K562 (cell line): ENCODE results near the gene LTO1. TPM values are rescaled to one million over a fixed set of nuclear protein-coding genes. Genes with fewer than 3 reads are reported as not detected.

Experiments used
- ATAC-seq: fragments of 200-7000 bp; cut with Tn5 transposase; 3 replicates; pipeline ENCODE4 v1.9.1; 2020; ENCODE audit warnings: moderate library complexity
- BruUV-seq: library from RNA; stranded (reverse); fragments of 400-500 nt; replicated peaks from 2 replicates; lab custom pipeline; 2021; lab: Mats Ljungman, UMichigan
- CTCF ChIA-PET: fragments of 300-600 bp; formaldehyde crosslinking; extraction: SDS; loops from one replicate; lab custom pipeline; 2021; ENCODE audit warnings: low intra/inter-chr PET ratio; lab: Yijun Ruan, JAX
- POLR2A ChIA-PET: fragments of 300-600, 350-650 bp; sonication (Branson Sonifier 250); formaldehyde crosslinking; extraction: SDS; loops from one replicate; lab custom pipeline; 2021; ENCODE audit warnings: antibody characterized with exemption, inconsistent platforms; lab: Yijun Ruan, JAX
- DNase-seq, 4 experiments: peaks; one replicate each; pipeline versions ENCODE4 v3.0.0 to v3.0.0-alpha.2; 2011 to 2018; ENCODE audit warnings: low spot score in 3 of 4, mixed read lengths in 3 of 4; ENCODE audit errors: extremely low read depth in 1 of 4
- FAIRE-seq: peaks from 2 replicates; lab custom pipeline; 2011; peaks lifted over from hg19 to GRCh38; lab: Jason Lieb, UNC
- H2AFZ ChIP-seq: 2 replicates; pipeline ENCODE4 v1.6.0; 2011; ENCODE audit warnings: low read depth, low read length, control low read depth, inconsistent platforms
- H3K27ac ChIP-seq: fragments of 200-600 bp; 3 replicates; pipeline ENCODE4 v1.8.0; 2011; ENCODE audit warnings: low read depth, mild to moderate bottlenecking, control low read depth, inconsistent platforms, low read length, moderate library complexity, mixed read lengths; ENCODE audit errors: extremely low read depth
- H3K27me3 ChIP-seq, 2 experiments: fragments of 300-600 bp in 1 of 2; 2 replicates in 1 of 2; 3 replicates in 1 of 2; pipeline versions ENCODE4 v1.6.0 to v1.8.0; 2011; ENCODE audit warnings: inconsistent platforms in 2 of 2, low read length in 2 of 2, mild to moderate bottlenecking in 1 of 2, mixed read lengths in 1 of 2, moderate library complexity in 1 of 2; ENCODE audit not compliant: control insufficient read depth in 2 of 2, insufficient read depth in 2 of 2
- H3K36me3 ChIP-seq: fragments of 300-600 bp; 3 replicates; pipeline ENCODE4 v1.8.0; 2011; ENCODE audit warnings: mild to moderate bottlenecking, low read length, inconsistent platforms; ENCODE audit not compliant: control insufficient read depth, insufficient read depth
- H3K4me1 ChIP-seq, 2 experiments: fragments of 200-600 bp in 1 of 2; replicated peaks in 1 of 2; 2 replicates in 1 of 2; 3 replicates in 1 of 2; pipeline versions ENCODE4 v1.5.1 to v1.8.0; 2011; ENCODE audit warnings: inconsistent platforms in 2 of 2, low read length in 2 of 2, mild to moderate bottlenecking in 1 of 2, mixed read lengths in 1 of 2, moderate library complexity in 1 of 2; ENCODE audit not compliant: control insufficient read depth in 2 of 2, insufficient read depth in 2 of 2
- H3K4me2 ChIP-seq: 2 replicates; pipeline ENCODE4 v1.6.1; 2011; ENCODE audit warnings: low read length, control low read depth, inconsistent platforms, mixed read lengths; ENCODE audit not compliant: insufficient read depth
- H3K4me3 ChIP-seq: fragments of 200-600 bp; sonication (generic), shearing (Covaris generic); 2 replicates; pipeline ENCODE4 v1.5.1; 2016; ENCODE audit warnings: control low read depth, inconsistent platforms
- H3K79me2 ChIP-seq: fragments of 200-600 bp; 3 replicates; pipeline ENCODE4 v1.8.0; 2011; ENCODE audit warnings: low read length, inconsistent platforms; ENCODE audit not compliant: control insufficient read depth, insufficient read depth
- H3K9ac ChIP-seq, 2 experiments: 2 replicates each; pipeline versions ENCODE4 v1.6.0 to v1.6.1; 2011; ENCODE audit warnings: low read depth in 2 of 2, low read length in 2 of 2, control low read depth in 1 of 2, inconsistent platforms in 1 of 2, mild to moderate bottlenecking in 1 of 2, mixed read lengths in 1 of 2; ENCODE audit not compliant: insufficient read depth in 1 of 2
- H3K9me1 ChIP-seq: one replicate; pipeline ENCODE4 v1.6.0; 2011; ENCODE audit warnings: inconsistent platforms, mild to moderate bottlenecking, low read length, moderate library complexity; ENCODE audit not compliant: control insufficient read depth, insufficient read depth
- H3K9me3 ChIP-seq: replicated peaks from 2 replicates; pipeline ENCODE4 v1.5.1; 2011; ENCODE audit warnings: low read depth, low read length, inconsistent platforms; ENCODE audit not compliant: control insufficient read depth, insufficient read depth
- H4K20me1 ChIP-seq: replicated peaks from 2 replicates; pipeline ENCODE4 v1.6.1; 2011; ENCODE audit warnings: low read length, inconsistent platforms, mixed read lengths; ENCODE audit not compliant: control insufficient read depth, insufficient read depth
- BCOR ChIP-seq: fragments of 450-650 bp; IDR thresholded peaks from 2 replicates; pipeline ENCODE4 v1.6.1; 2016
- FOXK1 ChIP-seq: sonication (generic); formaldehyde crosslinking; IDR thresholded peaks from 2 replicates; pipeline ENCODE4 v1.8.0; 2022; ENCODE audit warnings: missing genetic modification reagents, mild to moderate bottlenecking, borderline replicate concordance
- HMG20B ChIP-seq: fragments of 250-450 bp; sonication (Bioruptor Pico); IDR thresholded peaks from 2 replicates; pipeline ENCODE4 v1.5.0; 2021; ENCODE audit warnings: mild to moderate bottlenecking
- ILK ChIP-seq: fragments of 450-650 bp; IDR thresholded peaks from 2 replicates; pipeline ENCODE4 v1.6.1; 2016; ENCODE audit warnings: missing genetic modification characterization, low read depth, mild to moderate bottlenecking, missing compliant biosample characterization, moderate library complexity, borderline replicate concordance
- KAT7 ChIP-seq: sonication (generic); formaldehyde crosslinking; IDR thresholded peaks from 2 replicates; pipeline ENCODE4 v1.8.0; 2022; ENCODE audit warnings: missing genetic modification reagents, mild to moderate bottlenecking, borderline replicate concordance
- MAFK ChIP-seq: IDR thresholded peaks from 2 replicates; pipeline ENCODE4 v1.6.1; 2011; ENCODE audit warnings: low read length, improper control_type of control experiment
- POLR2H ChIP-seq: IDR thresholded peaks from 2 replicates; pipeline ENCODE4 v1.6.1; 2016; ENCODE audit warnings: missing genetic modification characterization, low read depth, mild to moderate bottlenecking, control low read depth, missing compliant biosample characterization, moderate library complexity
- RAD21 ChIP-seq, 2 experiments: fragments of 250-450 bp in 1 of 2; fragments of 450-650 bp in 1 of 2; sonication (Bioruptor Pico) in 1 of 2; formaldehyde crosslinking in 1 of 2; IDR thresholded peaks in 1 of 2; conservative IDR thresholded peaks in 1 of 2; 2 replicates each; pipeline versions ENCODE4 v1.4.0 to v1.8.0; 2020 to 2022; ENCODE audit warnings: mild to moderate bottlenecking in 2 of 2, moderate library complexity in 1 of 2
- RBM14 ChIP-seq: fragments of 200-400 bp; formaldehyde crosslinking; IDR thresholded peaks from 2 replicates; pipeline ENCODE4 v1.6.1; 2018; ENCODE audit warnings: low read depth, mild to moderate bottlenecking, low read length, moderate library complexity, borderline replicate concordance; ENCODE audit not compliant: insufficient read depth
- TAF7 ChIP-seq: fragments of 450-650 bp; IDR thresholded peaks from 2 replicates; pipeline ENCODE4 v1.6.1; 2016; ENCODE audit warnings: missing genetic modification characterization, missing compliant biosample characterization
- ZNF140 ChIP-seq: fragments of 250-450 bp; sonication (Bioruptor Pico); IDR thresholded peaks from 2 replicates; pipeline ENCODE4 v1.8.0; 2021; ENCODE audit warnings: moderate library complexity, mild to moderate bottlenecking, inconsistent platforms
- ZNF212 ChIP-seq: fragments of 450-650 bp; formaldehyde crosslinking; IDR thresholded peaks from 2 replicates; pipeline ENCODE4 v1.4.0; 2020; ENCODE audit warnings: mild to moderate bottlenecking
- ZNF239 ChIP-seq: fragments of 250-450 bp; sonication (Bioruptor Pico); IDR thresholded peaks from 2 replicates; pipeline ENCODE4 v1.4.0; 2020; ENCODE audit warnings: mild to moderate bottlenecking
- ZNF277 ChIP-seq: fragments of 250-450 bp; sonication (Bioruptor Pico); IDR thresholded peaks from 2 replicates; pipeline ENCODE4 v1.8.0; 2022; ENCODE audit warnings: inconsistent platforms, mild to moderate bottlenecking, moderate library complexity, borderline replicate concordance
- ZNF280A ChIP-seq: fragments of 450-650 bp; IDR thresholded peaks from 2 replicates; pipeline ENCODE4 v1.6.1; 2018; ENCODE audit warnings: mild to moderate bottlenecking, low read depth; ENCODE audit not compliant: partially characterized antibody
- ZNF354B ChIP-seq: fragments of 250-450 bp; sonication (Bioruptor Pico); IDR thresholded peaks from 2 replicates; pipeline ENCODE4 v1.4.0; 2020
- WGBS: fragments of 100-300 bp; shearing (Covaris generic); methylation state at CpG from one replicate; pipeline ENCODE4 v1.1.6; 2016; ENCODE audit warnings: low coverage, mixed read lengths; ENCODE audit not compliant: insufficient coverage; ENCODE audit errors: missing lambda C conversion rate; 5-methylcytosine and 5-hydroxymethylcytosine counted together
- in situ Hi-C: fragments of 300-500 bp; cut with MboI; formaldehyde crosslinking; loops from 4 replicates; pipeline ENCODE4 v1.15.0; 2018; ENCODE audit warnings: inconsistent platforms, mixed read lengths
- intact Hi-C: fragments of 100-400 bp; cut with micrococcal nuclease; formaldehyde crosslinking; loops from 2 replicates; pipeline ENCODE4 v1.14.2; 2022
- polyA plus RNA-seq, 8 experiments: library from polyadenylated mRNA; depleted of rRNA in 4 of 8; stranded (reverse) in 5 of 8; unstranded in 3 of 8; fragments of >200 nt; fragmentation: Nextera tagmentation in 2 of 8; fragmentation: Illumina TruSeq in 1 of 8; extraction: Ambion mirVana in 2 of 8; extraction: Trizol in 1 of 8; gene quantifications; 2 replicates each; pipeline versions ENCODE4 v1.2.1 to v1.2.3, GENCODE V29; 2011 to 2014; ENCODE audit warnings: inconsistent platforms in 1 of 8, missing spikeins in 1 of 8
- total RNA-seq, 7 experiments: library from RNA; depleted of rRNA in 6 of 7; stranded (reverse); fragments of >200 nt in 6 of 7; fragmentation: Illumina TruSeq in 2 of 7; extraction: Trizol in 2 of 7; gene quantifications; 2 replicates each; pipeline versions ENCODE4 v1.2.1 to v1.2.3, GENCODE V29; 2011 to 2021; ENCODE audit warnings: low replicate concordance in 1 of 7

LTO1 gene
- total and polyA plus RNA-seq, 9 of the 15 experiments (the other 6 are each of a cell fraction or from before 2014, with no cell fraction given) = 2.6 to 43.4 (median 19.1) TPM

DNA sequence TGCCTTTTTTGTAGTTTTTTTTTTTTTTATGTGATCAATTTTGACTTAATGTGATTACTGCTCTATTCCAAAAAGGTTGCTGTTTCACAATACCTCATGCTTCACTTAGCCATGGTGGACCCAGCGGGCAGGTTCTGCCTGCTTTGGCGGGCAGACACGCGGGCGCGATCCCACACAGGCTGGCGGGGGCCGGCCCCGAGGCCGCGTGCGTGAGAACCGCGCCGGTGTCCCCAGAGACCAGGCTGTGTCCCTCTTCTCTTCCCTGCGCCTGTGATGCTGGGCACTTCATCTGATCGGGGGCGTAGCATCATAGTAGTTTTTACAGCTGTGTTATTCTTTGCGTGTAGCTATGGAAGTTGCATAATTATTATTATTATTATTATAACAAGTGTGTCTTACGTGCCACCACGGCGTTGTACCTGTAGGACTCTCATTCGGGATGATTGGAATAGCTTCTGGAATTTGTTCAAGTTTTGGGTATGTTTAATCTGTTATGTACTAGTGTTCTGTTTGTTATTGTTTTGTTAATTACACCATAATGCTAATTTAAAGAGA is 21.7 kb downstream of the LTO1 start:
- no peak overlapping the region for H3K27ac ChIP-seq
- 86% methylated on average over 20 of the region's 23 CpGs for WGBS
- BruUV-seq = no TSS peak
- H3K4me2 ChIP-seq = no peak overlapping the region
- no peak overlapping the region for H3K4me3 ChIP-seq
- no peaks in the 10 kb centered on the region for H3K9me1 ChIP-seq
- H3K4me1 ChIP-seq = peaks cover 0 to 31% of the 10 kb centered on the region in 2 experiments; a peak in 2 of 5 replicates
- no peak overlapping the region for H3K9ac ChIP-seq
- no peaks in the 10 kb centered on the region for H3K79me2 ChIP-seq
- no peaks in the 10 kb centered on the region for H3K9me3 ChIP-seq
- CTCF ChIA-PET = no interaction called here
- no peak for DNase-seq
- in situ Hi-C loops (loop anchor here (25.0 kb wide), 2 partner anchors 816 to 1016 kb away; partner anchors contain the start of gene CPT1A), intact Hi-C loops (no loop called here)
- H2AFZ ChIP-seq = no peak overlapping the region
- no peak for ATAC-seq
- H3K27me3 ChIP-seq = peaks cover 0 to 11% of the 10 kb centered on the region in 2 experiments; a peak in 3 of 5 replicates
- POLR2A ChIA-PET = no interaction called here
- no peaks in the 10 kb centered on the region for H3K36me3 ChIP-seq
- no peaks in the 10 kb centered on the region for H4K20me1 ChIP-seq
- no peak for FAIRE-seq
- no peak for TF ChIP-seq TAF7 (tag)
- no peak for TF ChIP-seq RAD21 (CRISPR knock-in tag; conservative IDR thresholded peaks at IDR 0.05 in 1 of 2, IDR thresholded peaks at IDR 0.05 in 1 of 2)
- TF ChIP-seq POLR2H = no peak
- no peak for TF ChIP-seq ZNF277 (CRISPR knock-in tag)
- TF ChIP-seq ZNF239 (CRISPR knock-in tag) = no peak
- TF ChIP-seq ZNF140 (CRISPR knock-in tag) = no peak
- no peak for TF ChIP-seq MAFK
- TF ChIP-seq RBM14 = no peak
- TF ChIP-seq ZNF280A = no peak
- TF ChIP-seq ZNF212 (CRISPR knock-in tag) = no peak
- no peak for TF ChIP-seq HMG20B (CRISPR knock-in tag)
- no peak for TF ChIP-seq ILK (tag)
- no peak for TF ChIP-seq BCOR
- TF ChIP-seq KAT7 (CRISPR knock-in tag) = no peak
- TF ChIP-seq FOXK1 (CRISPR knock-in tag) = no peak
- TF ChIP-seq ZNF354B (CRISPR knock-in tag) = no peak
